Activated CD4-positive, CD25-positive, alpha-beta regulatory T cell treated with anti-CD3 and anti-CD28 coated beads, Interleukin-2, amount 50 U/mL, for 72 hours (primary cell): ENCODE measurements around the gene TBC1D2.
A peak's percentile ranks its signal among the peaks of the same experiment; 100 is the strongest.

ENCODE experiments used
- DNase-seq: peaks from one replicate; pipeline ENCODE4 v3.0.0; 2021

TBC1D2 gene

DNA sequence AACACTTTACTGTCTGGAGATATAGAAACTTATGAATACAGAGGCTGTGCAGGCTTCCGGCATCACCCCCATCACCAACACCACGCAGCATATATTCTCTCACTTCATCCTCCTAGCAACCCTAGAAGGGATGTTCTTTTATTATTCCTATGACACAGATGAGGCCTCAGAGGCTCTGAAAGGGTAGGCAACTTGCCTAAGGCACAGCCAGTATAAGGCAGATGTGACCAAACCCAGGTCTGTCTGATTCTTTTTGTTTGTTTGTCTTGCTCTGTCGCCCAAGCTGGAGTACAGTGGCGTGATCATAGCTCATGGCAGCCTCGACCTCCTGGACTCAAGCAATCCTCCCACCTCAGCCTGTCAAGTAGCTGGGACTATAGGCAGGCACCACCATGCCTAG, 40.2 kb downstream of the TBC1D2 start:
- no peak for DNase-seq

- DNase-seq = no peak
Observed at GRCh38 chr9:98214811-98215210, 40.6 kb downstream of the TBC1D2 start.

GRCh38 chr9:98211260-98211659, 44.2 kb downstream of the TBC1D2 start:
- no peak for DNase-seq

GRCh38 chr9:98210435-98210834, 45.0 kb downstream of the TBC1D2 start:
- DNase-seq = no peak

DNA sequence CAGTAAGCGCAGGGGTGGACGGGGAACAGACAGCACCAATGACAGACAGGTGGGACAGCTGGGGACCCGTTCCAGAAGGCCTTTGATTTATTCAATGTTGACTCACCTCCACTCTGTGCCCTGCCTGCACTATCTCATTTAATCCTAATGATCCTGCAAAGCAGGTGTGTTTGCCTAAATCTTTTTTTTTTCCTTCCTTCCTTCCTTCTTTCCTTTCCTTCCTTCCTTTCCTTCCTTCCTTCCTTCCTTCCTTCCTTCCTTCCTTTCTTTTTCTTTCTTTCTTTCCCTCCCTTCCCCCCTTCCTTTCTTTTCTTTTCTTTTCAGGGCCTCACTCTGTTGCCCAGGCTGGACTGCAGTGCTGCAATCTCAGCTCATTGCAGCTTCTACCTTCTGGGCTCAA, 45.9 kb downstream of the TBC1D2 start:
- DNase-seq = no peak

DNA sequence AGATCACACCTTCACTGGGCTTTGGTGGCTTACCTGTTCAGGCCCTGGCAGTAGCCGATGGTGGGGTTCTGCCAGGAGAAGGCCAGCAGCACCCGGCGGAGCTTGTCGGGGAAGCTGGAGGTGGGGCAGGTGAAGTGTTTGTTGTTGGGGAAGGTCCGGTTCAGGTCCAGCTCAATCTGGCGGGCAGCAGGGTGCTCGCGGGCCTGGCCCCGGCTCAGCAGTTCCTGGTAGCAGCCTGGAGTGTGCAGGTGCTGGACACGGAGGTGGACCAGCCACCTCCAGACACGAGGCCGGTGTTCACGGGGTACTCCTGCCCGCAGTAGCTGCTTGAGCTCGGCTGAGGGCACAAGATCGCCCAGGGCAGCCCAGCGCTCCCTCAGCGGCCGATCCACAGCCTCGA, 46.8 kb downstream of the TBC1D2 start:
- no peak for DNase-seq

GRCh38 chr9:98207606-98208005, 47.8 kb downstream of the TBC1D2 start:
- DNase-seq = no peak

DNA sequence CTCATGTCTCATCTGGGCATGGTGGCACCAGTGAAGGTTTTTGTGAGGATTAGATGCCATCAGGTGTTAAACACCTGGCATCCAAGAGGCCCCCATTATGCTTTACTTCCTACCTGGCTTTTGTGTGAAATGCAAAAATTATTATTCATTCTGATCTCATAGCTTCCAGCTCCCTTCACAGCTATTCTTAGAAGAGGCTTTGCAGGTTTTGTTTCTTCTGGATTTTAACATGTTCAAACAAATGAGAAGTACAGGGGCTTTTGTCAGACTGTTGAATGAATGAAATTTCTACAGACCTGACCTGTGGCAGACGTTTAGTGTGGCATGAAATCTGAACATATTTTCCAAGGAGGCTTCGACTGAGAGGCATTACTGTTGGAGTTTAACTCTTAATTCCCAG, 48.7 kb downstream of the TBC1D2 start:
- no peak for DNase-seq

DNA sequence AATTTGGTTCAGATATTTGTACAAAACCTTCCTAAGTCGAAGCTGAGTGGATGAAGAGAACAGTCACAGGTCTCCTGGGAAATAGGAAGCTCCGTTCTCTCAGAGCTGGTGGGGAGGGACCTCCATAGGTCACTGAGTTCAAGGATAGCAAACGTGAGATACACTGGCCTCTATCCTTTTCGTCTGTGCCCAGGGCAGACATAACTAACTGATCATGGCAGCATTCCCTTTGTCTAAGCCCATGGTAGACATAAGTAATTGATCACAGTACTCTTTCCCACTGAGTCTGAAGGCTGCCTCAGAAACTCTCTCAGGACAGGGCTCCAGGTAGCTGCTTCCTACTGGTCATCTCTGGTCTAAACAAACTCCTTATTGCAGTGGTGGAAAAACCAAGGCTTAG, 50.8 kb downstream of the TBC1D2 start:
- DNase-seq = no peak

DNA sequence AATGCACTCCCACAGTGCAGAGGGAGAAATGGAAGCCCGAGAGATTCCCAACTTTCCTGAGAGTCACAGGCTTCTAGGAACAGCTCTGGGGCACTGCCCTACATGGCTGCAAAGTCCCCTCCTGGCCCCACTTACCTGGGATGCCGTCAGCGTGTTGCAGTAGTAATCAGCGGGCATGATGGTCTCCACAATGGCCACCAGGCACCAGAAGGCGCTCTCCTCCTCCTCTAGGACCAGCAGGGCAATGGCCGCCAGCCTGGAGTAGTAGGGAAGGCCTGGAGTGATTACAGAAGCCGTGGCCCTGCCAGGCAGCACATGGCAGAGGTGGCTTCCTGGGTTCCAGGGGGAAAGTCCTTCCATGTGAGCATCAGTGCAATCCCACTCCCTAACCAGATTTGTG, 52.3 kb downstream of the TBC1D2 start:
- DNase-seq = no peak

DNA sequence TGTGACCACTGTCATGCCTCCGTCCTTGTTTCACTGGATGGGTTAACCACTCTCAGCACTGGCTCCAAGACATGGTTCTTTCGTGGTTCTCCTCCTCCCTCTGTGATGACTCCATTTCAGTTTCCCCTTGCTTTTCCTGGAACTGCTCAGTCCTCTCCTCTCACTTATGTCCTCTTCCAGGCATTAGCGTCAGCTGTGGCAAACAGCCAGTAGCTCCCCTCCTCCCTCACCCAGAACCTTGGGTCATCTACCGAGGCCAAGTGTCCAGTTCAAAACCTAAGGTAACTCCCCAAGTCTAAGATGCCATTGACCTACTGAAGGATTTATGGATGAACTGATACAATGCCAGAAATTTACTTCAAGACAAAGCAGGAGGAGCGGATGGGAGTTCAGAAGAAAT, 53.2 kb downstream of the TBC1D2 start:
- no peak for DNase-seq

GRCh38 chr9:98201749-98202148, 53.7 kb downstream of the TBC1D2 start:
- no peak for DNase-seq

DNA sequence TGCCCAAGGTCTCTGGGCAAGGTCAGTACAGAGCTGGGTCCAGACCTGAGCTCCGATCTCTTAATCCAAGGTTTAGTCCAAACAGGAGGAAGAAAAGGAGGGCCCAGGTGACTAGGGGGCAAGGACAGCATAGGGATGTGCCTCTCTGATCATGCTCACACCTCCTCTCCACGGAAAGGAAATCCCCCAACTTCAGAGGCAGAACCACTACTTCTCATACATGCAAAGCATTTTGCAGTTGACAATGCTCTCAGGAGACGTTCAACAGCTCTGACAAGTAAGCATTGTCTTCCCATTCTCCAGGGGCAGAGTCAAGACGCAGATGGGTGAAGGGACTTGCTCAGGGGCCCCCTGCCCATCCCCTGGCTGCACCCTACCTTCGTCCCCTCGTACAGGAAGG, 54.3 kb downstream of the TBC1D2 start:
- DNase-seq = no peak

DNA sequence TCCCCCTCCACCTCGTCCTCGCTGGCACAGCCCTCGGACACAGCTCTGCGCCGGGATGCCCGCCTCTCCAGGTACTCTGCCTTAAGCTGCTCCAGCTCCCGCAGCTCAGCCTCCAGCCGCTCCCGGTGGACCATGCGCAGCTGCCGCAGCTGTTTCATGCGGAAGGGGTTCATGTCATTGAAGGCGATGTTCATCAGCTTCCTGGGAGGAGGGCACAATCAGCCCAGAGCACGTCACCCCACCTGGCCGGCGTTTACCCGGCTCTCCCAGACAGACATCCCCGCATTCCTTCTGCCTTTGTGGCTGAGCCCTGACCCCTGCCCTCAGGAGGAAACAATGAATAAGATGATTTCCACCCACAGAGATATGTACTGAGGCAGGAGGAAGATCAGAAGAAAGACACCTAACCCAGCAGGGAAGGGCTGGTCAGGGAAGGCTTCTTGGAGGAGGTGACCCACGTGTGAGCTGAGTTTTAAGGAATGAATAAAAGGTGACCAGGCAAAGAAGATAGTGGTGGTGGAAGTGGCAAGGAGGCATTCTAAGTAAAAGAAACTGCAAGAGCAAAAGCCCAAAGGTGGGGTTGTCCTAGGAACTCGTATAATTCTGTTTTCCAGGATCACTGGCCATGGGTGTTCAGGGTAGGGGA, 55.9 kb downstream of the TBC1D2 start:
- no peak for DNase-seq

GRCh38 chr9:98195671-98196070, 59.8 kb downstream of the TBC1D2 start:
- DNase-seq = no peak

DNA sequence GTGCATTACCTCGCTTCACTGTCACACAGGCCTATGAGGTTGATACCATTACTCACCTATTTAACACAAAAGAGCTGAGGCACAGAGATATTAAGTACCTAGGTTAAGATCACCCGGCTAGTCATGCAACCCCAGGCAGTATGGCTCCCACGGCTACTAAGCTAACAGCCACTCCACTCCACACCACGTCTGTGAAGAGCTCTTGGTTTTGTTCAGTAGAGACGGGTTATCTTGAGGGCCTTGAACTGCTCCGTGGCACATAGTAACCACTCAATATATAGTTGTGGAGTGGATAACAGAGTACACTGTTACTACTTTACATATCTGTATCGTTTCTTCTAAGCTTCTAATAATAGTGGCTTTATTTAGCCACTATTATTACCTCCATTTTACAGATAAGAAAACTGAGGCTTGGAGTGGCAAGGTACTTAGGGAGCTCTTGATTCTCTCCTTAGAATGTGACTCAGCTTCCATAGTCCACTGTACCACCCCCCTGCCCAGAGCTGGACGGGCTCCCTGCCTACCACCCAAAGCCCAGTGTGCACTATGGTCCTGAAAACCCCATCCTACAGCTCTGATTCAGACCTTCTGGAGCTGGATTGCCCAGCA, 62.0 kb downstream of the TBC1D2 start:
- DNase-seq = no peak

DNA sequence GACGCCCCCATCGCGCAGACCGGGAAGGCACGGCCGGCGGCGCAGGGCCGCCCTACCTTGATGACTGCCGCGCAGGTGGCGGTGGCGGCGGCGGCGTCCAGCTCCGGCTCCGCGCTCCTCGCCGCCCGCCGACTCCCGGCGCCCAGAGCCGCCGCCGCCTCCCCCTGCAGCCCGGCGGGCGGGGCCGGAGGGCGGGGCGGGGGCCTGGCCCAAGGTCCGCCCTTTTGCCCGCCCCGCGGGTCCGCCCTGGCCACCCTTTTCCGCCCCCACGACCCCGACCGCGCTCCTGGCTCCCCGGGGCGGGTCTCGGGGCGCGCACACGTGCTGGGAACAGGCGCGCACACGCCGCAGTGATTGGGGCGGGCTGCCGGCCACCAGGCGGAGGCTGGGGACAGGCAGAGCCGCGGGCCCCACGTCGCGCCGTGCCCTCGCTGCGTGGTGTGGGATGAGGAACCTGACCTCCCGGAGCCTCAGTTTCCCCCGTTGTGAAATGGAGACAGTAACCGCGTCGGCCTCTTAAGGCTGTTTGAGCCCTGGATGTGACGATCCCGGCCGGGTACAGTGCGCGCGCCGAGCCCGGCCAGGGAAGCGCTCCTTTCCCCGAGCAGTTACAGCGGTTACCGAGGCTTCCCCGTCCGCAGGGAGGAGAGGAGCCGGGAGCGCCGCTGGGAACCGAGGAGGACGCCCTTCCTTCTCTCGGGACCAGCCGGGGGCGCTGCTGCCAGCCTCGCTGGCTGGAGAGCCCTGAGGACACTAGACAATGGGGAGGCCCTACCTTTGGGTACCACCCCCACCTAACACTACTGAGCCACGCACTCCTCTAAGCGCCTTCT, 62.7 kb downstream of the TBC1D2 start, which contains the start of gene CORO2A:
Gene CORO2A (minus strand): TSS at position 135 of the 833 bp plus-strand sequence. CDS start 34,977 bp downstream, outside the sequence.
- DNase-seq = peak; percentile 79

GRCh38 chr9:98191671-98192502, 63.6 kb downstream of the TBC1D2 start:
- DNase-seq = peak; percentile 49

DNA sequence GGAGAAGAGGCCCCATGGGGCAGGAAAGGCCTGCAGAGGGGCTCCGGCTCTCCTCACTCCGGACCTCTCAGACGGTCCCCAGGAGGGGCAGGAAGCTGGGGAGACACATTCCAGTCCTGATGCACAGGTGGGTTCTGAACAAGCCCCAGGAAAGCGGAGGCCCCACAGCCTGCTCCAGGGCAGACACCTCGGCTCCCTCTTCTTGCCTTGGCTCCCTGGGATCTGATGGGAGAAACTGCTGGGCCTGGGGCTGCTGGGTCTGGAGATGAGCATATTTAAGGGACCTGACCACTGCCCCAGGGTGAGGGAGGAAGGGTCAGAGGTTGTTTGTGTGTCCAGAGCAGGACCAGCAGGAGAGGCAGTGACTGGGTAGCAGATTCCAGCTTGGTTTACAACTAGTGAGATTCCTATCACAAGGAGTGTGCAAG, 64.3 kb downstream of the TBC1D2 start:
- DNase-seq = no peak

GRCh38 chr9:98190757-98191105, 64.7 kb downstream of the TBC1D2 start:
- no peak for DNase-seq

GRCh38 chr9:98189412-98189811, 66.0 kb downstream of the TBC1D2 start:
- DNase-seq = no peak

DNA sequence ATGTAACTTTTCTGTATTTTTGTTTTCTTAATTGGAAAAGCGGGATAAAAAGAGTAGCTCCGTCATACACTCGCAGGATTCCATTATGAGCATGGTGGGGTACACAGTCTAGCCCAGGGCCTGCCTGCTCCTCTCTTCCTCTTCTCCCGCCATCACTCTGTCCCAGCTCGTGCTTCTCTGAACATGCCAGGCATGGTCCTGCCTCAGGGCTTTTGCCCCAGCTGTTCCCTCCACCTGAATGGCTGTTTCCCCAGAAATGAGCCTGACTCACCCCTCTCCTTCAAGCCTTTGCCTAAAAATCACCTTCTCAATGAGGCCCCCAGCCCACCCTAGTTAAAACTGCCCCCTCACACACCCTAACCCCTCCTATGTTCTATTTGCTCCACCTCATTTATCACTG, 67.5 kb downstream of the TBC1D2 start:
- DNase-seq = no peak

- DNase-seq = no peak
Observed at GRCh38 chr9:98186236-98186635, 69.2 kb downstream of the TBC1D2 start.
